T-helper 2 cell treated with Interferon-gamma antibody and Interleukin-4, amounts not matched to agents 5 μg/mL and 100 μg/mL, for 36 hours (primary cell): Measurements from ENCODE around the gene UBAP2L.

Experiments
- DNase-seq: peaks from one replicate; pipeline ENCODE4 v3.0.0; 2021; ENCODE audit warnings: low spot score
- H3K27ac Mint-ChIP-seq: one replicate; pipeline ENCODE4 v1.8.0; 2021; ENCODE audit warnings: mild to moderate bottlenecking, mixed read lengths
- H3K27me3 Mint-ChIP-seq: one replicate; pipeline ENCODE4 v1.8.0; 2021; ENCODE audit warnings: low read depth, mixed read lengths
- H3K36me3 Mint-ChIP-seq: one replicate; pipeline ENCODE4 v1.8.0; 2021; ENCODE audit warnings: low read depth, mixed read lengths
- H3K4me1 Mint-ChIP-seq: one replicate; pipeline ENCODE4 v1.8.0; 2021; ENCODE audit warnings: low read depth, mixed read lengths
- H3K4me3 Mint-ChIP-seq: one replicate; pipeline ENCODE4 v1.8.0; 2022; ENCODE audit warnings: mild to moderate bottlenecking, moderate library complexity, mixed read lengths
- H3K9me3 Mint-ChIP-seq: one replicate; pipeline ENCODE4 v1.8.0; 2021; ENCODE audit warnings: mixed read lengths

UBAP2L gene

GRCh38 chr1:154240294-154240833 is 19.6 kb downstream of the UBAP2L start:
- H3K36me3 Mint-ChIP-seq = peaks cover 76% of the 10 kb centered on the region
- no peak overlapping the region for H3K27ac Mint-ChIP-seq
- H3K9me3 Mint-ChIP-seq = no peaks in the 10 kb centered on the region
- no peak for DNase-seq
- H3K27me3 Mint-ChIP-seq = no peaks in the 10 kb centered on the region
- H3K4me3 Mint-ChIP-seq = no peak overlapping the region
- H3K4me1 Mint-ChIP-seq = peaks cover 10% of the 10 kb centered on the region

- Mint-ChIP-seq H3K4me3 (no peak overlapping the region), H3K36me3 (peaks cover 73% of the 10 kb centered on the region), H3K27me3 (no peaks in the 10 kb centered on the region), H3K4me1 (peaks cover 8% of the 10 kb centered on the region), H3K27ac (peak overlapping the region; percentile 38), H3K9me3 (no peaks in the 10 kb centered on the region)
- DNase-seq = no peak
Observed at GRCh38 chr1:154241703-154242351, 21.1 kb downstream of the UBAP2L start.

- H3K27me3 Mint-ChIP-seq = no peaks in the 10 kb centered on the region
- DNase-seq = no peak
- peaks cover 69% of the 10 kb centered on the region for H3K36me3 Mint-ChIP-seq
- no peaks in the 10 kb centered on the region for H3K9me3 Mint-ChIP-seq
- no peak overlapping the region for H3K4me3 Mint-ChIP-seq
- no peak overlapping the region for H3K27ac Mint-ChIP-seq
- H3K4me1 Mint-ChIP-seq = no peaks in the 10 kb centered on the region
Observed at GRCh38 chr1:154253671-154254070, 32.9 kb downstream of the UBAP2L start.

- Mint-ChIP-seq H3K27me3 (no peaks in the 10 kb centered on the region), H3K4me1 (no peaks in the 10 kb centered on the region), H3K4me3 (no peak overlapping the region), H3K9me3 (no peaks in the 10 kb centered on the region), H3K36me3 (peaks cover 70% of the 10 kb centered on the region), H3K27ac (no peak overlapping the region)
- DNase-seq = no peak
Observed at GRCh38 chr1:154256686-154257085, 35.9 kb downstream of the UBAP2L start.

- DNase-seq = no peak
- Mint-ChIP-seq H3K36me3 (peaks cover 80% of the 10 kb centered on the region), H3K4me3 (no peak overlapping the region), H3K27me3 (no peaks in the 10 kb centered on the region), H3K4me1 (peaks cover 3% of the 10 kb centered on the region), H3K27ac (no peak overlapping the region), H3K9me3 (no peaks in the 10 kb centered on the region)
Observed at GRCh38 chr1:154258784-154259183, 38.0 kb downstream of the UBAP2L start.

- peaks cover 11% of the 10 kb centered on the region for H3K4me1 Mint-ChIP-seq
- peaks cover 75% of the 10 kb centered on the region for H3K36me3 Mint-ChIP-seq
- no peak for DNase-seq
- no peaks in the 10 kb centered on the region for H3K27me3 Mint-ChIP-seq
- no peaks in the 10 kb centered on the region for H3K9me3 Mint-ChIP-seq
- no peak overlapping the region for H3K27ac Mint-ChIP-seq
- H3K4me3 Mint-ChIP-seq = no peak overlapping the region
Observed at GRCh38 chr1:154260127-154260526, 39.4 kb downstream of the UBAP2L start.

GRCh38 chr1:154263465-154264332 is 42.9 kb downstream of the UBAP2L start:
- H3K27ac Mint-ChIP-seq = no peak overlapping the region
- H3K4me3 Mint-ChIP-seq = no peak overlapping the region
- H3K36me3 Mint-ChIP-seq = peaks cover 53% of the 10 kb centered on the region
- peaks cover 19% of the 10 kb centered on the region for H3K4me1 Mint-ChIP-seq
- H3K27me3 Mint-ChIP-seq = no peaks in the 10 kb centered on the region
- no peaks in the 10 kb centered on the region for H3K9me3 Mint-ChIP-seq
- DNase-seq = no peak

- H3K4me1 Mint-ChIP-seq = peaks cover 19% of the 10 kb centered on the region
- peaks cover 56% of the 10 kb centered on the region for H3K36me3 Mint-ChIP-seq
- no peaks in the 10 kb centered on the region for H3K27me3 Mint-ChIP-seq
- H3K4me3 Mint-ChIP-seq = no peak overlapping the region
- DNase-seq = no peak
- H3K27ac Mint-ChIP-seq = peak overlapping the region; percentile 50
- H3K9me3 Mint-ChIP-seq = no peaks in the 10 kb centered on the region
Observed at GRCh38 chr1:154264454-154264853, 43.7 kb downstream of the UBAP2L start.

GRCh38 chr1:154265586-154265985 is 44.8 kb downstream of the UBAP2L start:
- H3K9me3 Mint-ChIP-seq = no peaks in the 10 kb centered on the region
- no peak overlapping the region for H3K4me3 Mint-ChIP-seq
- H3K27ac Mint-ChIP-seq = peak overlapping the region; percentile 70
- H3K27me3 Mint-ChIP-seq = no peaks in the 10 kb centered on the region
- H3K4me1 Mint-ChIP-seq = peaks cover 19% of the 10 kb centered on the region
- peaks cover 50% of the 10 kb centered on the region for H3K36me3 Mint-ChIP-seq
- no peak for DNase-seq

- Mint-ChIP-seq H3K36me3 (peaks cover 44% of the 10 kb centered on the region), H3K27me3 (no peaks in the 10 kb centered on the region), H3K9me3 (no peaks in the 10 kb centered on the region), H3K27ac (peak overlapping the region; percentile 86), H3K4me1 (peaks cover 26% of the 10 kb centered on the region), H3K4me3 (peak overlapping the region; percentile 38)
- DNase-seq = no peak
Observed at GRCh38 chr1:154270833-154271232, 50.1 kb downstream of the UBAP2L start.

- Mint-ChIP-seq H3K36me3 (peaks cover 41% of the 10 kb centered on the region), H3K9me3 (no peaks in the 10 kb centered on the region), H3K27me3 (no peaks in the 10 kb centered on the region), H3K4me3 (peak within 1 kb of the TSS; percentile 99), H3K4me1 (peaks cover 23% of the 10 kb centered on the region), H3K27ac (peak within 1 kb of the TSS; percentile 96)
- peak; percentile 98 for DNase-seq
Observed at GRCh38 chr1:154272217-154272998, 51.7 kb downstream of the UBAP2L start, which contains the start of gene HAX1. TSS of gene HAX1 (plus strand) at chr1:154272629. CDS start at chr1:154272724, 95 bp downstream.

- Mint-ChIP-seq H3K9me3 (no peaks in the 10 kb centered on the region), H3K27me3 (no peaks in the 10 kb centered on the region), H3K4me3 (peak overlapping the region; percentile 99), H3K27ac (peak overlapping the region; percentile 96), H3K4me1 (peaks cover 23% of the 10 kb centered on the region), H3K36me3 (peaks cover 41% of the 10 kb centered on the region)
- no peak for DNase-seq
Observed at GRCh38 chr1:154272999-154273563, 52.3 kb downstream of the UBAP2L start.

GRCh38 chr1:154276797-154277196 is 56.0 kb downstream of the UBAP2L start:
- Mint-ChIP-seq H3K4me1 (peaks cover 16% of the 10 kb centered on the region), H3K27ac (no peak overlapping the region)
- no peak for DNase-seq

More at GRCh38 chr1:154276797-154277196, 56.0 kb downstream of the UBAP2L start:
- Mint-ChIP-seq H3K9me3 (no peaks in the 10 kb centered on the region), H3K4me3 (no peak overlapping the region), H3K27me3 (no peaks in the 10 kb centered on the region), H3K36me3 (peaks cover 24% of the 10 kb centered on the region)
